GM12878 (cell line): Measurements from ENCODE around the gene KCNN3. TPM values are rescaled to one million over a fixed set of nuclear protein-coding genes. Genes with fewer than 3 reads are reported as not detected.

Experiments
- ATAC-seq: fragments of 200-7000 bp; cut with Tn5 transposase; 3 replicates; pipeline ENCODE4 v1.9.1; 2020; ENCODE audit warnings: mild to moderate bottlenecking, moderate library complexity
- BruUV-seq: library from RNA; stranded (reverse); fragments of 400-500 nt; replicated peaks from 2 replicates; lab custom pipeline; 2021; lab: Mats Ljungman, UMichigan
- CTCF ChIA-PET: fragments of 300-600 bp; sonication (Branson Sonifier 250); formaldehyde crosslinking; extraction: SDS; loops from one replicate; lab custom pipeline; 2021; ENCODE audit warnings: inconsistent platforms; lab: Yijun Ruan, JAX
- POLR2A ChIA-PET: fragments of 350-600 bp; formaldehyde crosslinking; extraction: SDS; loops from one replicate; lab custom pipeline; 2021; ENCODE audit warnings: inconsistent platforms; lab: Charles Lee
- RAD21 ChIA-PET: fragments of 300-600 bp; sonication (Branson Sonifier 250); formaldehyde crosslinking; loops from one replicate; lab custom pipeline; 2023; ENCODE audit warnings: antibody characterized with exemption; ENCODE audit not compliant: unreplicated experiment; lab: Charles Lee
- SMC1A ChIA-PET: fragments of 300-600 bp; sonication (Branson Sonifier 250); formaldehyde crosslinking; loops from one replicate; lab custom pipeline; 2023; ENCODE audit not compliant: unreplicated experiment, uncharacterized antibody; lab: Charles Lee
- DNase-seq: peaks from one replicate; pipeline ENCODE4 v3.0.0-alpha.2; 2011; ENCODE audit warnings: low read depth, low spot score
- FAIRE-seq: peaks from 3 replicates; lab custom pipeline; 2011; peaks lifted over from hg19 to GRCh38; lab: Jason Lieb, UNC
- H2AFZ ChIP-seq: 2 replicates; pipeline ENCODE4 v1.6.0; 2011; ENCODE audit warnings: low read depth, low read length, control low read depth; ENCODE audit not compliant: control insufficient read depth
- H3K27ac ChIP-seq: 2 replicates; pipeline ENCODE4 v1.5.1; 2011; ENCODE audit warnings: control low read depth; ENCODE audit not compliant: control insufficient read depth, insufficient read depth
- H3K27me3 ChIP-seq, 2 experiments: replicated peaks in 1 of 2; 2 replicates each; pipeline versions ENCODE4 v1.6.0 to v1.6.1; 2011; ENCODE audit warnings: low read length in 1 of 2; ENCODE audit not compliant: control insufficient read depth in 2 of 2, insufficient read depth in 2 of 2
- H3K36me3 ChIP-seq, 2 experiments: 2 replicates each; pipeline ENCODE4 v1.5.1; 2011; ENCODE audit warnings: low read length in 1 of 2; ENCODE audit not compliant: control insufficient read depth in 2 of 2, insufficient read depth in 2 of 2
- H3K4me1 ChIP-seq: 2 replicates; pipeline ENCODE4 v1.6.1; 2011; ENCODE audit warnings: mild to moderate bottlenecking, low read length, moderate library complexity, mixed read lengths; ENCODE audit not compliant: control insufficient read depth, insufficient read depth
- H3K4me2 ChIP-seq: 2 replicates; pipeline ENCODE4 v1.6.0; 2011; ENCODE audit warnings: control low read depth; ENCODE audit not compliant: control insufficient read depth, insufficient read depth
- H3K4me3 ChIP-seq: fragments of 200-600 bp; sonication (generic); 2 replicates; pipeline ENCODE4 v1.5.1; 2016
- H3K79me2 ChIP-seq: 2 replicates; pipeline ENCODE4 v1.6.0; 2011; ENCODE audit warnings: low read length; ENCODE audit not compliant: control insufficient read depth, insufficient read depth
- H3K9ac ChIP-seq: 2 replicates; pipeline ENCODE4 v1.8.0; 2011; ENCODE audit warnings: low read length, control low read depth, mixed read lengths; ENCODE audit not compliant: control insufficient read depth, insufficient read depth
- H3K9me3 ChIP-seq: replicated peaks from 3 replicates; pipeline ENCODE4 v1.5.1; 2011; ENCODE audit warnings: mild to moderate bottlenecking, low read length; ENCODE audit not compliant: control insufficient read depth, insufficient read depth
- H4K20me1 ChIP-seq: 2 replicates; pipeline ENCODE4 v1.6.0; 2011; ENCODE audit not compliant: control insufficient read depth, insufficient read depth
- BHLHE40 ChIP-seq, 2 experiments: fragments of 450-650 bp in 1 of 2; IDR thresholded peaks; 2 replicates each; pipeline ENCODE4 v1.6.1; 2011 to 2017; ENCODE audit warnings: low read depth in 2 of 2, borderline replicate concordance in 1 of 2, improper control_type of control experiment in 1 of 2, low read length in 1 of 2, mild to moderate bottlenecking in 1 of 2
- CBX3 ChIP-seq: fragments of 200-600 bp; sonication (generic); IDR thresholded peaks from 2 replicates; pipeline ENCODE4 v1.6.1; 2016; ENCODE audit warnings: low read depth, borderline replicate concordance
- CHD4 ChIP-seq: fragments of 200-600 bp; sonication (generic); IDR thresholded peaks from 2 replicates; pipeline ENCODE4 v1.6.1; 2016; ENCODE audit warnings: mild to moderate bottlenecking
- EP300 ChIP-seq, 2 experiments: fragments of 150-350 bp in 1 of 2; IDR thresholded peaks; 2 replicates each; pipeline ENCODE4 v1.6.1; 2011 to 2012; ENCODE audit warnings: low read depth in 2 of 2, low read length in 2 of 2, borderline replicate concordance in 1 of 2, improper control_type of control experiment in 1 of 2, inconsistent platforms in 1 of 2; ENCODE audit not compliant: control insufficient read depth in 1 of 2
- IKZF1 ChIP-seq: fragments of 450-650 bp; conservative IDR thresholded peaks from 2 replicates; pipeline ENCODE4 v1.6.1; 2017; ENCODE audit warnings: antibody characterized with exemption, mild to moderate bottlenecking
- PML ChIP-seq: IDR thresholded peaks from 2 replicates; pipeline ENCODE4 v1.6.1; 2012; ENCODE audit warnings: low read length, inconsistent platforms
- SMARCA5 ChIP-seq: fragments of 450-650 bp; IDR thresholded peaks from 2 replicates; pipeline ENCODE4 v1.6.1; 2017; ENCODE audit warnings: mild to moderate bottlenecking
- SRF ChIP-seq, 2 experiments: IDR thresholded peaks; 2 replicates each; pipeline ENCODE4 v1.6.1; 2011; ENCODE audit warnings: low read depth in 2 of 2, low read length in 2 of 2, mild to moderate bottlenecking in 1 of 2, moderate library complexity in 1 of 2
- ZNF274 ChIP-seq: IDR thresholded peaks from one replicate; pipeline ENCODE4 v1.8.0; 2011; ENCODE audit not compliant: insufficient read length, insufficient read depth
- WGBS: methylation state at CpG from one replicate; pipeline ENCODE4 v1.1.6; 2016; ENCODE audit warnings: low lambda C conversion rate; ENCODE audit not compliant: insufficient replicate concordance, insufficient coverage; ENCODE audit errors: missing lambda C conversion rate; 5-methylcytosine and 5-hydroxymethylcytosine counted together
- in situ Hi-C: fragments of 300-500 bp; cut with MboI; formaldehyde crosslinking; loops from 9 replicates; pipeline ENCODE4 v1.14.3; 2018; ENCODE audit warnings: mixed read lengths
- intact Hi-C: fragments of 100-400 bp; cut with micrococcal nuclease; formaldehyde crosslinking; loops from one replicate; pipeline ENCODE4 v1.14.2; 2022; ENCODE audit not compliant: unreplicated experiment
- polyA plus RNA-seq, 11 experiments: library from polyadenylated mRNA; depleted of rRNA in 4 of 11; unstranded in 6 of 11; stranded (reverse) in 5 of 11; fragments of >200 nt; fragmentation: Nextera tagmentation in 4 of 11; fragmentation: Illumina TruSeq in 1 of 11; extraction: Ambion mirVana in 4 of 11; extraction: Trizol in 1 of 11; gene quantifications; 1 replicate in 1 of 11; 2 replicates in 10 of 11; pipeline versions ENCODE4 v1.2.1 to v1.2.3, GENCODE V29; 2011 to 2016; ENCODE audit warnings: inconsistent platforms in 2 of 11, missing spikeins in 2 of 11, low read depth in 1 of 11
- total RNA-seq, 4 experiments: library from RNA; depleted of rRNA in 3 of 4; stranded (reverse); fragments of >200 nt in 3 of 4; fragmentation: Illumina TruSeq in 1 of 4; extraction: Trizol in 1 of 4; gene quantifications; 2 replicates each; pipeline versions ENCODE4 v1.2.1 to v1.2.3, GENCODE V29; 2013 to 2021
- TF ChIP-seq, protein P1 (sequence below): fragments of 450-650 bp; IDR thresholded peaks from 2 replicates; pipeline ENCODE4 v1.6.1; 2016; ENCODE audit warnings: mild to moderate bottlenecking
- TF ChIP-seq, protein P2 (sequence below): fragments of 450-650 bp; IDR thresholded peaks from 2 replicates; pipeline ENCODE4 v1.6.1; 2017; ENCODE audit warnings: mild to moderate bottlenecking, low read depth, inconsistent platforms; ENCODE audit not compliant: poor library complexity, severe bottlenecking
- TF ChIP-seq, protein P3 (sequence below): fragments of 450-650 bp; IDR thresholded peaks from 2 replicates; pipeline ENCODE4 v1.6.1; 2017; ENCODE audit warnings: low read depth, mild to moderate bottlenecking, moderate library complexity

Gene KCNN3
- total and polyA plus RNA-seq, 10 of the 15 experiments (the other 5 are each of a cell fraction or from before 2014, with no cell fraction given) = 3.5 to 26.4 (median 14.9) TPM

DNA sequence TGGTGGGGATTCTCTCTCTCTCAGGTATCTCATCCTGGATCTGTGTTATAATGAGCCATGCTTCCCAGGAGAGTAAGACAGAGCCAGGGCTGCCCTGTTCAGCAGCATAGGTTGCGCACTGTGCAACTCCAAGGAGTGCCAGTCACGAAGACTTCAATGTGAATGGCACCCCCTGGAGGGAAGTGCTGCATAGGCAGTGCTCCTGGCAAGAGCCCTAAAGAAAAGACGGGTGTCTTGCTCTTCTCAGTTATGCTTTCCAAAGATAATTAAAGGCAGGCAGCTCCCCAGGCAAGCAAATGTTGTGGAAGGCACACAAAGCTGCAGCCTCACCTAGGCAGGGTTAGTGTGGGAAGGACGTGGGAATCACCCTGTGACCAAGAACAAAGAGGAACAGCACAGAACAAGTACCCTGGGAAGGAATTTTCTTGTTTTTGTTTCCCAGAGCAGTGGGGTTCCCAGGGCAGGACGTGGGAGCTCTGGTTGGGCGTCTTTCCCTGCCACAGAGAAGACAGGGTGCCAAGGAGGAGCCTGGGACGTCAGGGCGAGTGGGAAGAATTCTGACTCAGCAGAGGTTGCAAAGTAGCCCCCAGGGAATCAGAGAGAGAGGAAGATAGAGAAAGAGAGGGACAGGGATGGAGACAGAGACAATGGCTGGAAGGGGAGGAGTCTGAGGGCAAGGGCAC, 120.9 kb downstream of the KCNN3 start (continued):
- TF ChIP-seq SMARCA5 = peak; percentile 95
- TF ChIP-seq, protein P1, sequence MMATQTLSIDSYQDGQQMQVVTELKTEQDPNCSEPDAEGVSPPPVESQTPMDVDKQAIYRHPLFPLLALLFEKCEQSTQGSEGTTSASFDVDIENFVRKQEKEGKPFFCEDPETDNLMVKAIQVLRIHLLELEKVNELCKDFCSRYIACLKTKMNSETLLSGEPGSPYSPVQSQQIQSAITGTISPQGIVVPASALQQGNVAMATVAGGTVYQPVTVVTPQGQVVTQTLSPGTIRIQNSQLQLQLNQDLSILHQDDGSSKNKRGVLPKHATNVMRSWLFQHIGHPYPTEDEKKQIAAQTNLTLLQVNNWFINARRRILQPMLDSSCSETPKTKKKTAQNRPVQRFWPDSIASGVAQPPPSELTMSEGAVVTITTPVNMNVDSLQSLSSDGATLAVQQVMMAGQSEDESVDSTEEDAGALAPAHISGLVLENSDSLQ = peak; percentile 7; the same call in 1 of the 2 replicates

DNA sequence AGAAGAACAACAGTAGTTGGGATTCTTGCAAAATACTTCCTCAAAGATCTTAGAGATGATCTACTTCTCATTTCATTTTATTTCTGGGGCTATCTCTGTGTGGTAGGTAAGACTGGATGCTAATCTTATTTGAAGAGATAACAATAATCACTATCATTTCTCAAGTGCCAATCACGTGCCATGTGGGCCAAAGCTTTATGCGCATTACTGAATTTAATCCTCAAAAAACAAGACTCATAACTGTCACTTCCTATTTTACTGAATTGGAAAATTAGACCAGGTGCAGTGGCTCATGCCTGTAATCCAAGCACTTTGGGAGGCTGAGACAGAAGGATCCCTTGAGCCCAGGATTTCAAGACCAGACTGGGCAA, 121.7 kb downstream of the KCNN3 start:
- BruUV-seq = no TSS peak
- intact Hi-C loops = loop anchor here (1.0 to 5.0 kb wide), 3 partner anchors 79 to 191 kb away; partner anchors contain the start of gene UBE2Q1
- POLR2A ChIA-PET = interaction anchor here (0.7 to 1.9 kb wide), 9 partner anchors 15 to 189 kb away, joined by 3 to 8 read pairs (median 3); no protein-coding TSS in a partner anchor
- Histone ChIP-seq H3K4me2 (peak overlapping the region; percentile 92), H3K9ac (no peak overlapping the region; the same call in 1 of the 2 replicates), H3K79me2 (no peaks in the 10 kb centered on the region), H2AFZ (peak overlapping the region; percentile 63; the same call in 1 of the 2 replicates), H3K27me3 (no peaks in the 10 kb centered on the region), H3K27ac (peak overlapping the region; percentile 67), H4K20me1 (no peaks in the 10 kb centered on the region), H3K9me3 (no peaks in the 10 kb centered on the region), H3K4me1 (peaks cover 48% of the 10 kb centered on the region), H3K36me3 (peaks cover 3 to 6% of the 10 kb centered on the region in 2 experiments; a peak in 3 of 4 replicates), H3K4me3 (peak overlapping the region; percentile 34; the same call in 1 of the 2 replicates)
- TF ChIP-seq, protein P2, sequence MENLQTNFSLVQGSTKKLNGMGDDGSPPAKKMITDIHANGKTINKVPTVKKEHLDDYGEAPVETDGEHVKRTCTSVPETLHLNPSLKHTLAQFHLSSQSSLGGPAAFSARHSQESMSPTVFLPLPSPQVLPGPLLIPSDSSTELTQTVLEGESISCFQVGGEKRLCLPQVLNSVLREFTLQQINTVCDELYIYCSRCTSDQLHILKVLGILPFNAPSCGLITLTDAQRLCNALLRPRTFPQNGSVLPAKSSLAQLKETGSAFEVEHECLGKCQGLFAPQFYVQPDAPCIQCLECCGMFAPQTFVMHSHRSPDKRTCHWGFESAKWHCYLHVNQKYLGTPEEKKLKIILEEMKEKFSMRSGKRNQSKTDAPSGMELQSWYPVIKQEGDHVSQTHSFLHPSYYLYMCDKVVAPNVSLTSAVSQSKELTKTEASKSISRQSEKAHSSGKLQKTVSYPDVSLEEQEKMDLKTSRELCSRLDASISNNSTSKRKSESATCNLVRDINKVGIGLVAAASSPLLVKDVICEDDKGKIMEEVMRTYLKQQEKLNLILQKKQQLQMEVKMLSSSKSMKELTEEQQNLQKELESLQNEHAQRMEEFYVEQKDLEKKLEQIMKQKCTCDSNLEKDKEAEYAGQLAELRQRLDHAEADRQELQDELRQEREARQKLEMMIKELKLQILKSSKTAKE = no peak
- TF ChIP-seq CBX3 (no peak), EP300 (IDR thresholded peaks at IDR 0.05; ENCODE audit: borderline replicate concordance in 1 of 2, control insufficient read depth in 1 of 2, low read depth in 2 of 2, low read length in 2 of 2) (peak in 1 of 2 experiments; percentile 19; a peak in 1 of 4 replicates), CHD4 (no peak), IKZF1 (0 out of 2 replicates have a peak, but pooled peaks have one; percentile 1), PML (no peak), SRF (IDR thresholded peaks at IDR 0.05; ENCODE audit: low read depth in 2 of 2, low read length in 2 of 2) (no peak), BHLHE40 (IDR thresholded peaks at IDR 0.05; ENCODE audit: borderline replicate concordance in 1 of 2, low read depth in 2 of 2, low read length in 1 of 2) (0 out of 4 replicates have a peak, but pooled peaks of 1 of the 2 experiments have one; percentile 32), ZNF274 (no peak)
- TF ChIP-seq, protein P3, sequence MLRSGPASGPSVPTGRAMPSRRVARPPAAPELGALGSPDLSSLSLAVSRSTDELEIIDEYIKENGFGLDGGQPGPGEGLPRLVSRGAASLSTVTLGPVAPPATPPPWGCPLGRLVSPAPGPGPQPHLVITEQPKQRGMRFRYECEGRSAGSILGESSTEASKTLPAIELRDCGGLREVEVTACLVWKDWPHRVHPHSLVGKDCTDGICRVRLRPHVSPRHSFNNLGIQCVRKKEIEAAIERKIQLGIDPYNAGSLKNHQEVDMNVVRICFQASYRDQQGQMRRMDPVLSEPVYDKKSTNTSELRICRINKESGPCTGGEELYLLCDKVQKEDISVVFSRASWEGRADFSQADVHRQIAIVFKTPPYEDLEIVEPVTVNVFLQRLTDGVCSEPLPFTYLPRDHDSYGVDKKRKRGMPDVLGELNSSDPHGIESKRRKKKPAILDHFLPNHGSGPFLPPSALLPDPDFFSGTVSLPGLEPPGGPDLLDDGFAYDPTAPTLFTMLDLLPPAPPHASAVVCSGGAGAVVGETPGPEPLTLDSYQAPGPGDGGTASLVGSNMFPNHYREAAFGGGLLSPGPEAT = no peak
- peak; percentile 11 for ATAC-seq
- 78% methylated on average over 2 of the region's 2 CpGs for WGBS
- in situ Hi-C loops = no loop called here
- FAIRE-seq = no peak
- RAD21 ChIA-PET = interaction anchor here (0.8 to 1.4 kb wide), 12 partner anchors 43 to 189 kb away, joined by 3 to 13 read pairs (median 4); partner anchors contain the start of gene KCNN3
- CTCF ChIA-PET = interaction anchor here (0.6 to 3.0 kb wide), 16 partner anchors 10 to 343 kb away, joined by 3 to 14 read pairs (median 4); partner anchors contain the start of genes CKS1B and PMVK
- no peak for DNase-seq
- SMC1A ChIA-PET = interaction anchor here (0.6 to 2.4 kb wide), 23 partner anchors 9 to 149 kb away, joined by 3 to 11 read pairs (median 5); partner anchors contain the start of gene KCNN3
